ENCODE measurements around the gene CA10.

Gene CA10

GRCh38 chr17:51805765-51806164 lies 352.7 kb downstream of the CA10 start:
- Histone ChIP-seq H3K4me3 (ENCODE audit: low read depth, low read length) (no peak overlapping the region), H3K9ac (ENCODE audit: low read depth, low read length) (no peak overlapping the region), H3K36me3 (ENCODE audit: control insufficient read depth, insufficient read depth, low read length) (no peaks in the 10 kb centered on the region), H3K4me1 (ENCODE audit: control insufficient read depth, insufficient read depth, low read length) (no peaks in the 10 kb centered on the region), H3K9me3 (ENCODE audit: control insufficient read depth, insufficient read depth, low read length) (no peaks in the 10 kb centered on the region), H3K27me3 (ENCODE audit: control insufficient read depth, insufficient read depth, low read length) (no peaks in the 10 kb centered on the region)

DNA sequence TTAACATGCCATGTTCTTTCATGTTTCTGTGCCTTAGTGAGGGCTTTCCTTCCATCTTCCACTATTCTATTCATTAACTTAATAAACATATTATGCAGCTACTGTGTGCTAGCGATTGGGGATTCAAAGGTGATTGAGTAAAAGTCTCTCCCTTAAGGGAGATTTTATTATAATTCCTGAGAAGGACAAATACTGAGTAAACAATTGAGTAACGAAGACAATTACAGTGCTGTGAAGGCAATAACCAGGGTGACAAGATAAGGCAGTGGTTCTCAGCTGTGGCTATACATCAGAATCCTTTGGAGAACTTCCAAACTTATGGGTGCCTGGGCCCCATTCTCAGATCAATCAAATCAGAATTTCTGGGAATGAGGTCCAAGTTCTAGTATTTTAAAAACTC lies 353.3 kb downstream of the CA10 start:
- H3K9me3 ChIP-seq (ENCODE audit: control insufficient read depth, insufficient read depth, low read length) = no peaks in the 10 kb centered on the region
- H3K9ac ChIP-seq (ENCODE audit: low read depth, low read length) = no peak overlapping the region
- no peaks in the 10 kb centered on the region for H3K27me3 ChIP-seq (ENCODE audit: control insufficient read depth, insufficient read depth, low read length)
- H3K36me3 ChIP-seq (ENCODE audit: control insufficient read depth, insufficient read depth, low read length) = no peaks in the 10 kb centered on the region
- H3K4me3 ChIP-seq (ENCODE audit: low read depth, low read length) = no peak overlapping the region
- no peaks in the 10 kb centered on the region for H3K4me1 ChIP-seq (ENCODE audit: control insufficient read depth, insufficient read depth, low read length)

- H3K9me3 ChIP-seq (ENCODE audit: control insufficient read depth, insufficient read depth, low read length) = no peaks in the 10 kb centered on the region
- no peaks in the 10 kb centered on the region for H3K36me3 ChIP-seq (ENCODE audit: control insufficient read depth, insufficient read depth, low read length)
- H3K4me1 ChIP-seq (ENCODE audit: control insufficient read depth, insufficient read depth, low read length) = no peaks in the 10 kb centered on the region
- no peak overlapping the region for H3K9ac ChIP-seq (ENCODE audit: low read depth, low read length)
- H3K4me3 ChIP-seq (ENCODE audit: low read depth, low read length) = no peak overlapping the region
- H3K27me3 ChIP-seq (ENCODE audit: control insufficient read depth, insufficient read depth, low read length) = no peaks in the 10 kb centered on the region
Measured at GRCh38 chr17:51803161-51803560, 355.4 kb downstream of the CA10 start.

DNA sequence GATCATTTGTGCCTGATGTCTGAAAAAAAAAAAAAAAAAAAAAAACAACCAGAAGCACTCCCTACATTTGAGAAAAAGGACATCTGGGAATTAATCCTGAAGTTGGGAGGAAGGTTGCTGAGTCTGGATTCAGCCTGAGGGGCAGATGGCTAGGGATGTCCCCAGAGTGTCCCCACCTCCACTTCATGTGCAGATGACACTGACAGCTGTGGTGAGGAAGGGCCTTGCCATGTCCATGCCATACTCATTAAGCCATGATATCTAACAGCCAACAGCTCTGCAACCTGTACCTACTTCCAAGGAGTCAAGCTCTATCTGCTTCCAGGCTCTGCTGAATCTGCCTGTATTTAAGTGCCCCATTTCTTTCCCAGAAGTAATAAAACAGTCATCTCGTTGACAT lies 356.0 kb downstream of the CA10 start:
- H3K4me1 ChIP-seq (ENCODE audit: control insufficient read depth, insufficient read depth, low read length) = no peaks in the 10 kb centered on the region
- H3K27me3 ChIP-seq (ENCODE audit: control insufficient read depth, insufficient read depth, low read length) = no peaks in the 10 kb centered on the region
- no peaks in the 10 kb centered on the region for H3K36me3 ChIP-seq (ENCODE audit: control insufficient read depth, insufficient read depth, low read length)
- H3K4me3 ChIP-seq (ENCODE audit: low read depth, low read length) = no peak overlapping the region
- no peak overlapping the region for H3K9ac ChIP-seq (ENCODE audit: low read depth, low read length)
- no peaks in the 10 kb centered on the region for H3K9me3 ChIP-seq (ENCODE audit: control insufficient read depth, insufficient read depth, low read length)

GRCh38 chr17:51801626-51802025 lies 356.9 kb downstream of the CA10 start:
- H3K4me1 ChIP-seq (ENCODE audit: control insufficient read depth, insufficient read depth, low read length) = no peaks in the 10 kb centered on the region
- H3K27me3 ChIP-seq (ENCODE audit: control insufficient read depth, insufficient read depth, low read length) = no peaks in the 10 kb centered on the region
- H3K4me3 ChIP-seq (ENCODE audit: low read depth, low read length) = no peak overlapping the region
- no peak overlapping the region for H3K9ac ChIP-seq (ENCODE audit: low read depth, low read length)
- no peaks in the 10 kb centered on the region for H3K9me3 ChIP-seq (ENCODE audit: control insufficient read depth, insufficient read depth, low read length)
- H3K36me3 ChIP-seq (ENCODE audit: control insufficient read depth, insufficient read depth, low read length) = no peaks in the 10 kb centered on the region

DNA sequence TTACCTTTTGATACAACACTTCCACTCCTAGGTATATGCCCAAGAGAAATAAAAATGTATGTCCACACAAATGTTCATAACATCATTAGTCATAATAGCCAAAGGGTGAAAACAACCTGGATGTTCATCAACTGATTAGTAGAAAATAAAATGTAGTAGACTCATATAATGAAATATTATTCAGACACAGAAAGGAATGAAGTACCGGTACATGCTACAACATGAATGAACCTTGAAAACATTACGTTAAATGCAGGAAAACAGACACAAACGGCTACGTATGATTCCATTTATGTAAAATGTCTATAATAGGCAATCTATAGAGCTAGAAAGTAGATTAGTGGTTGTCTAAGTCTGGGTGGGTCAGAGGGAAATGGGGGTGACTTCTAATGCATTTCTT lies 358.5 kb downstream of the CA10 start:
- Histone ChIP-seq H3K4me3 (ENCODE audit: low read depth, low read length) (no peak overlapping the region), H3K27me3 (ENCODE audit: control insufficient read depth, insufficient read depth, low read length) (no peaks in the 10 kb centered on the region), H3K9ac (ENCODE audit: low read depth, low read length) (no peak overlapping the region), H3K4me1 (ENCODE audit: control insufficient read depth, insufficient read depth, low read length) (no peaks in the 10 kb centered on the region), H3K9me3 (ENCODE audit: control insufficient read depth, insufficient read depth, low read length) (no peaks in the 10 kb centered on the region), H3K36me3 (ENCODE audit: control insufficient read depth, insufficient read depth, low read length) (no peaks in the 10 kb centered on the region)

DNA sequence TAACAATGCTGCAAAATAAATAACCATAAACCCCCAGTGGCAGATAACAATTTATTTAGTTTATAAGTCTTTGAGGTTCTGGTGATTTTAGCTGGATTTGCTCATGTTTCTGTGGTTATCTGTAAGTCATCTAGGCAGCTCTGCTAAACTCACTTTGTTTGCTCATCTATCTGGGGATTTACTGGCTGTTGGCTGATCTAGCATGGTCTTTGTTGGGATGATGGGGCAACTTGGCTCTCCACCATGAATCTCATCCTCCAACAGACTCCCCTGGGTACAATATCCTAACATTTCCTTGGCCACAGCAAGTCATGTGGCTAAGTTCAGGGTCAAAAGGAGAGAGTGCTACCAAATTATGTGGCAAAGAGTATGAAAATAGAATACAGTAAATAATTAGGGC lies 359.3 kb downstream of the CA10 start:
- Histone ChIP-seq H3K36me3 (ENCODE audit: control insufficient read depth, insufficient read depth, low read length) (no peaks in the 10 kb centered on the region), H3K9ac (ENCODE audit: low read depth, low read length) (no peak overlapping the region), H3K27me3 (ENCODE audit: control insufficient read depth, insufficient read depth, low read length) (no peaks in the 10 kb centered on the region), H3K4me3 (ENCODE audit: low read depth, low read length) (no peak overlapping the region), H3K4me1 (ENCODE audit: control insufficient read depth, insufficient read depth, low read length) (no peaks in the 10 kb centered on the region), H3K9me3 (ENCODE audit: control insufficient read depth, insufficient read depth, low read length) (no peaks in the 10 kb centered on the region)

GRCh38 chr17:51797150-51797549 lies 361.4 kb downstream of the CA10 start:
- Histone ChIP-seq H3K9me3 (ENCODE audit: control insufficient read depth, insufficient read depth, low read length) (no peaks in the 10 kb centered on the region), H3K4me1 (ENCODE audit: control insufficient read depth, insufficient read depth, low read length) (no peaks in the 10 kb centered on the region), H3K9ac (ENCODE audit: low read depth, low read length) (no peak overlapping the region), H3K4me3 (ENCODE audit: low read depth, low read length) (no peak overlapping the region), H3K36me3 (ENCODE audit: control insufficient read depth, insufficient read depth, low read length) (no peaks in the 10 kb centered on the region), H3K27me3 (ENCODE audit: control insufficient read depth, insufficient read depth, low read length) (no peaks in the 10 kb centered on the region)

GRCh38 chr17:51796026-51796425 lies 362.5 kb downstream of the CA10 start:
- Histone ChIP-seq H3K4me1 (ENCODE audit: control insufficient read depth, insufficient read depth, low read length) (no peaks in the 10 kb centered on the region), H3K9me3 (ENCODE audit: control insufficient read depth, insufficient read depth, low read length) (no peaks in the 10 kb centered on the region), H3K4me3 (ENCODE audit: low read depth, low read length) (no peak overlapping the region), H3K36me3 (ENCODE audit: control insufficient read depth, insufficient read depth, low read length) (no peaks in the 10 kb centered on the region), H3K27me3 (ENCODE audit: control insufficient read depth, insufficient read depth, low read length) (no peaks in the 10 kb centered on the region), H3K9ac (ENCODE audit: low read depth, low read length) (no peak overlapping the region)

- Histone ChIP-seq H3K36me3 (ENCODE audit: control insufficient read depth, insufficient read depth, low read length) (no peaks in the 10 kb centered on the region), H3K9ac (ENCODE audit: low read depth, low read length) (no peak overlapping the region), H3K9me3 (ENCODE audit: control insufficient read depth, insufficient read depth, low read length) (no peaks in the 10 kb centered on the region), H3K27me3 (ENCODE audit: control insufficient read depth, insufficient read depth, low read length) (no peaks in the 10 kb centered on the region), H3K4me3 (ENCODE audit: low read depth, low read length) (no peak overlapping the region), H3K4me1 (ENCODE audit: control insufficient read depth, insufficient read depth, low read length) (no peaks in the 10 kb centered on the region)
Measured at GRCh38 chr17:51795401-51795800, 363.1 kb downstream of the CA10 start.

DNA sequence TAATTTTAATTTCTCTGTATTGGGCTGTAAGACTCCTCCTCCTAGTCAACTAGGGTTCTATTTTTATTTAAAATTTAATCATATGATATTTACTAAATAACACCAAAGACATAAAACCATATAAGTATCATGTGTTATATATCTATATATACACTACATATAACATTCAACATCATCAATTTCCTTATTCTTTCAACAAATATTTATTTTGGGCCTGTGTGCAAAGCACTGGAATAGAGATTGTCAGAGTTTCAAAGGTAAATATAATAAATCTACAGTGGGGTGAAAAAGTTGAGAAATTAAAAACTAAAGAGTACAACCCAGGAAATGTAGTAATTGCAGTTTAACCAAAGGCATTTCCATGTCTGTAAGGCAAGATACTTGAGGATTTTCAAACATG lies 364.0 kb downstream of the CA10 start:
- Histone ChIP-seq H3K9ac (ENCODE audit: low read depth, low read length) (no peak overlapping the region), H3K4me1 (ENCODE audit: control insufficient read depth, insufficient read depth, low read length) (no peaks in the 10 kb centered on the region), H3K9me3 (ENCODE audit: control insufficient read depth, insufficient read depth, low read length) (no peaks in the 10 kb centered on the region), H3K27me3 (ENCODE audit: control insufficient read depth, insufficient read depth, low read length) (no peaks in the 10 kb centered on the region), H3K36me3 (ENCODE audit: control insufficient read depth, insufficient read depth, low read length) (no peaks in the 10 kb centered on the region), H3K4me3 (ENCODE audit: low read depth, low read length) (no peak overlapping the region)

DNA sequence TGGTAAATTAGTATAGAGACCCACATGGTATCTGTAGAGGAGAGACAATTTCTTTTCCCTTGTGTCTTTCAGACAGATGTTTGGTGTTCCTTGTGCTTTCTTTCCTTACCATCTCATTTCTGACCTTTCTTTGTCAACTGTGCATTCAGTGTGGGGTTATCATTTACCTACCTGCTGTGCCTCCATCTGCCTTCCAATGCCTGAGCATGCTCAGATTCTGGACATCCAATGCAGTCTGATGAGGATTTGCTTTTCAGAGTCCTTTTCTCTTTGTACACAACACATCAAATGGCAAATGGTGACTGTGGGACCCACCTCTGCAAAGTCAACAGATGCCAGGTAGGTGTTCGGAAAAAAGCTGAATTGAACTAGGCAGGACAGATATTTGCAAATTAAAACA lies 364.8 kb downstream of the CA10 start:
- Histone ChIP-seq H3K36me3 (ENCODE audit: control insufficient read depth, insufficient read depth, low read length) (no peaks in the 10 kb centered on the region), H3K9ac (ENCODE audit: low read depth, low read length) (no peak overlapping the region), H3K4me1 (ENCODE audit: control insufficient read depth, insufficient read depth, low read length) (no peaks in the 10 kb centered on the region), H3K27me3 (ENCODE audit: control insufficient read depth, insufficient read depth, low read length) (no peaks in the 10 kb centered on the region), H3K9me3 (ENCODE audit: control insufficient read depth, insufficient read depth, low read length) (no peaks in the 10 kb centered on the region), H3K4me3 (ENCODE audit: low read depth, low read length) (no peak overlapping the region)

GRCh38 chr17:51778842-51779241 lies 379.7 kb downstream of the CA10 start:
- no peaks in the 10 kb centered on the region for H3K36me3 ChIP-seq (ENCODE audit: control insufficient read depth, insufficient read depth, low read length)
- no peaks in the 10 kb centered on the region for H3K27me3 ChIP-seq (ENCODE audit: control insufficient read depth, insufficient read depth, low read length)
- no peaks in the 10 kb centered on the region for H3K9me3 ChIP-seq (ENCODE audit: control insufficient read depth, insufficient read depth, low read length)
- no peaks in the 10 kb centered on the region for H3K4me1 ChIP-seq (ENCODE audit: control insufficient read depth, insufficient read depth, low read length)
- H3K9ac ChIP-seq (ENCODE audit: low read depth, low read length) = no peak overlapping the region
- no peak overlapping the region for H3K4me3 ChIP-seq (ENCODE audit: low read depth, low read length)

All from iPS-15b (cell line).